ENCODE data around the gene CCDC157.

CCDC157 gene

DNA sequence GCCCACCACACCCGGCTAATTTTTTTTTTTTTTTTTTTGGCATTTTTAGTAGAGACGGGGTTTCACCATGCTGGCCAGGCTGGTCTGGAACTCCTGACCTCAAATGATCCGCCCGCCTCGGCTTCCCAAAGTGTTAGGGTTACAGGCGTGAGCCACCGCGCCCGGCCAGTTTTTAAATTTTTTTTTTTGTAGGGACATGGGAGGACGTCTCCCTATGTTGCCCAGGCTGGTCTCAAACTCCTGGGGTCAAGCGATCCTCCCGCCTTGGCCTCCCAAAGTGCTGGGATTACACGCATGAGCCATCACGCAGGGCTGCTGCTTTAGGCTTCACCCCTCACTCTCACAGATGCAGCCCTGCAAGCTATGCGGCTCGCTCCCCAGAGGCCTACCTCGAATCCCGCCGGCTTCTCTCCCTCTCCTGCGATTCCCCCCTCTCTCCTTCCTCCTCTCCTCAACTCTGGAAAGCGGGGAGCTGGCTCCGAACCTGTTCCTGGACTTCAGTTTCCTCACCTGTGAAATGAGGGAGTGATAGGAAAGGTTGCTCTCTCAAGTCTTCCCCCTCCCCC is 926 bp downstream of the CCDC157 start:
- no peak for DNase-seq (ENCODE audit: low spot score)

DNA sequence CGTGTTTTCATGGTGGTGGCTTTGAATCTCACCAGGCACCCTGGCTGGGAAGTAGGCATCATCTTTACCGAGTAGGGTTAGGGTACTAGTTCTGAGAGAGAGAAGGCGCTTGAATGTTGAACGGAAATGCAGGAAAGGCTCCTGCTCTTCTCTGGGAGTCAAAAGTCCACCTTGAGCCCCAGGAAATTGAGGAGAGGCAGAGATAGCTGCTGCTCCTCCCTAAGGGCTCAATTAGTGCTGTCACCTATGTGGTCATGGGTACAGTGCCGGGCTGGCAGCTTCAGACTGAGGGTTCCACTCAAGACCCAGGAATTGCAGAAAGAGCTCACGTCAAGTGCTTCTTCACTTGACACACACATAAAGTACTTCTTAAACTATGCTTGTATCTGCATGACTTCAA is 1.7 kb downstream of the CCDC157 start:
- no peak for DNase-seq (ENCODE audit: low spot score)

DNA sequence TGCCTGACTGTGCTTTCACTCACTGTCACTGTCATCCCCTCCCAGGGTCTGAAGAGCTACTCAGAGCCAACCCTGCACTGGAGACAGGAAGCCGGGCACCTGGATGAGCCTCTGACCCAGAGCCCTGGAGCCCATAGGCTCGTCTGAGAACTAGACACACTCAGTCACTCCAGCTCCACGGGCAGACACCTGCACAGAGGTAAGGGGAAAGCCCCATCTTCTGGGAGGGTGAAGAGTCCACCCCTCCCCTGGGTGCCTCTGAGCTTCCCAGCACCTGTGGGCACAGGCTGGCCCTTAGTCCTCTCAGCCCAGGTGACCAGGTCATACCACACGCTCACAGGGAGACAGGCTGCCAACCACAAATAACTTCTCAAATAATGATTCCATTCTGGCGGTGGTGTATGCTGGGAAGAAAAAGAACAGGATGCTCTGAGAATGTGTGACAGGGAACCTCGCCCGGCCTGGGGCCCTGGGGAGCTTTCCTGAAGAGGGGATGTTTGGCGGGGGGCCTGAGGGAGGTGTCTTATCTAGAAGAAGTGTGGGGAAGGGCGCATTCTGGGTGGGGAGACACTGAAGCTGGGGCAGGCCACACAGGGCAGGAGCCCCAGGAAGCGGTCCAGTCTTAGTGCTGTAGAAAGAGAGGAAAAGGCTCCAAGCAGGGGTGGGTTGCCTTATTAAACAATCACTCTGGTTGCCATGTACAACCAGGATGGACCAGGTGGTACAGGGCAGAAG is 5.3 kb downstream of the CCDC157 start:
- DNase-seq (ENCODE audit: low spot score): no peak

DNA sequence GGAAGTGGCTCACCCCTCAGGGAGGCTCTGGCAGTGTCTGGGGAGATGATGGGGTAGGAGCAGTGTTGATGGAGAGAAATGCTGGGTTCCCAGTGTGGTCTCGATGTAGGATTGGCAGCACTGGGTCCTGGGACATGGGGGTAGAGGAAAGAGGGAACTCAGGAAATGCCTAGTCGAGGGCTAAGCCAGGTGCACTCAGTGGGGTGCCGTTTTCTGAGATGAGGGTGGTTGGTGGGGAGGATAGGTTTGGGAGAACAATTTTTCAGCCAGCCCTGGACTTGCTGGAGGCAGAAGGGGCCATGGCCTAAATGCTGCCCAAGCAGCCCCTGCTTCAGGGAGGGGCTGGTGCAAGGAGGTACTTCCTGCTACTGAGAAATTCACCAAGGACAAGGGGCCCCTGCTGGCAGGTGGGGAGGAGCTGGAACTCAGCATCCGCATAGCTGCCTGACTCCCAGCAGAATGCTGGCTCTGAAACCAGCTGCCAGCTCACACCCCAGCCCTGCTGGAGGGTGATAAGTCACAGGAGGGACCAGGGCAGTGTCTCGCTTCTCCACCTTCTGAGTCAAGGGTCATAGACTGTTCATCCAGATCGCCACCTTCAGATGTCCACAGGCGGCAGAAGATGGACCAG is 6.0 kb downstream of the CCDC157 start:
- no peak for DNase-seq (ENCODE audit: low spot score)

DNA sequence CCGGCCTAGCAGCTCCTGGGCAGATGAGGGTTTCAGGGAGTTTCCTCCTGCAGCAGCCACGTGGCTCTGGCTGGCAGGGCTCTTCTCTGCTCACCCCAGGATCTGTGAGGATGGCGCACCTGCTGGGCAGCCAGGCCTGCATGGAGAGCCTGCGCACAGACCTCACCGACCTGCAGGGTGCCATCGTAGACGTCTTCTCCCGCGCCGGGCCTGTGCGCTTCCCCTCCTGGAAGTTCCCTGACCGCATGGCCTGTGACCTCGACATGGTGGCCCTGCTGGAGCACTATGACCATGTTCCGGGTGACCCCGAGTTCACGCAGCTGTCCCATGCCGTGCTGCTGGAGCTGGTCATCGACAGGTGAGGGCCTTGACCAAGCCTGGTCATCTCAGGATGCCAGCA is 9.1 kb downstream of the CCDC157 start:
- no peak for DNase-seq (ENCODE audit: low spot score)

DNA sequence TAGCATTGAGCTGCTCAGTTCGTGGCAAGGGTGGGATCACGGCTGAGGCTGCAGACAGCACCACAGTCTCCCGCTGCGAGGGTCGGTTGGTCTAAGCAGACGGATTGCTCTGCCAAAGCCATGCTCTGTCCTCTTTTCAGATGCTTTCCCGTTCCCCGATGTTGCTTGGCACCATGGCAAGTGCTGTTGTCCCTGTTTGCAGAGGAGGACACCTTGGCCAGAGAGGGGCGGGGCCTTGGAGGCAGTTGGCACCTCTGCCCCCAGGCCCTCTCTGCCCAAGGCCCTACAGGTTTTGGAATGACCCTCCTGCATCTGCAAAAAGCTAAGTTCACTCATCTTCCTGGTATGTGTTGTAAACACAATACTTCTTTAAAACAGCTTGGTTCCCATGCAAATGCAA is 11.6 kb downstream of the CCDC157 start:
- no peak for DNase-seq (ENCODE audit: low spot score)

DNA sequence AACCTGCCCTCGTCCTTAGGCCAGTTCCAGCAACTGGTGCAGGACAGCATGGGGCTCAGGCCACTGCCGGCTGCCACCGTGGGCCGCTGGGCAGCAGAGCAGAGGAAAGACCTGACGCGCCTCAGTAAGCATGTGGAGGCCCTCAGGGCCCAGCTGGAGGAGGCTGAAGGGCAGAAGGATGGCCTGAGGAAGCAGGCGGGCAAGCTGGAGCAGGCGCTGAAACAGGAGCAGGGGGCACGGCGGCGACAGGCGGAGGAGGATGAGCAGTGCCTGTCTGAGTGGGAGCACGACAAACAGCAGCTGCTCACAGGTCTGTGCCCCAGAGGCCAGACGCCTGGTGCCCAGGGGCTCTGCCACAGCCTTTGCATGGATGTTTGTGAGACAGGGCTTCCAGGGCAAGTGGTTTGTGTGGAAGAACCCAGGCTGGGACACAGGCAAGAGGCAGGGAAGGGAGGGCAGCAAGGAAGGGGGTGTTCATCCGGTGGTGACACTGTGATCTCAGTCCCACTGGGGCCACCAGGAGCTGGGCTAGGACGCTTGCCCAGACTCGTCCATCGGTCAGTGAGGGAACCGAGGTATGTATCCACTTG is 13.9 kb downstream of the CCDC157 start:
- no peak for DNase-seq (ENCODE audit: low spot score)

DNA sequence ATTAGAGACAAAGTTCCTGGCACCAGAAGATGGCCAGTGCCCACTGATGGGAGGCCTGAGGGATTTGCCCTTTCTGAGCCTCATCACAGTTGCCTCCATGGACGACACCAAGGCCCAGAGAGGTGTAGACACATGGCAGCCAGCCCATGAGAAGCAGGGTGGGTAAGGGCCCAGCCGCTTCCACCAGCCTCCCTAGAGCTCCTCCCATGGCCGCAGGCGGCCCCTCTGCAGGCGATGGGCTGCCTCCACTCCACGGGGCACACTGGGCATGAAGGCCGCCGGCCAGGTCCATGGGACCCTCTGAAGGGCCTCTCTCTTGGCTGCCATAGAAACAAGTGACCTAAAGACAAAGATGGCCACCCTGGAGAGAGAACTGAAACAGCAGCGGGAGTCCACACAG is 14.5 kb downstream of the CCDC157 start:
- DNase-seq (ENCODE audit: low spot score): no peak

DNA sequence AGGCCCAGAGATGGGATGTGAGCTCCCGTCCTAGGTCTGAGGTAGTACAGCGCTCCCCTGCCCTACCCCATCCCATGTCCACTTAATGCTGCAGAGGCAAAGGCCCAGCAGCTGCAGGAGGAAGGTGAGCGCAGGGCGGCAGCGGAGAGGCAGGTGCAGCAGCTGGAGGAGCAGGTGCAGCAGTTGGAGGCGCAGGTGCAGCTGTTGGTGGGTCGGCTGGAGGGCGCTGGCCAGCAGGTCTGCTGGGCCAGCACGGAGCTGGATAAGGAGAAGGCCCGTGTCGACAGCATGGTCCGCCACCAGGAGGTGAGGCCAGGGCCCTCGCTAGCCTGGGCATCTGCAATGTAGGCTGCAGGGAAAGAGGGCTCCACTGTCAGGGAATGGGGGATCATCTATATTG is 15.2 kb downstream of the CCDC157 start:
- DNase-seq (ENCODE audit: low spot score): no peak

DNA sequence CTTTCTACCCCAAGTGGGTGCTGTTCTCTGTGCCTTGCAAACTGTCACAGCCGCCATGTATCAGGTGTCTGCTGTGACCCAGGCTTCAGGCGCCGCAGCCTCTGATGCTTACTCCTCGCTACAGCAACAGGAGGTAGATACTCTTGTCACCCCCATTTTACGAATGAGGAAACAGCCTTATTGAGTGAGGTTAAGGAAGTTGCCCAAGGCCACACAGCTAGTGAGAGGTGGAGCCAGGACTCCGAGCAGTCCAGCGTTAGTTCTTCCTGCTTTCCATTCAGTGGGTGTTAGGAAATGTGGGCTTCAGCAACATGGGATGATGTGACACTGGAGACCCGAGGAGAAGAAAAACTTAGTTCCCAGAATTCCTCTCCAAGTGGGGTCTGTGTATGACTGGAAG is 16.1 kb downstream of the CCDC157 start:
- no peak for DNase-seq (ENCODE audit: low spot score)

DNA sequence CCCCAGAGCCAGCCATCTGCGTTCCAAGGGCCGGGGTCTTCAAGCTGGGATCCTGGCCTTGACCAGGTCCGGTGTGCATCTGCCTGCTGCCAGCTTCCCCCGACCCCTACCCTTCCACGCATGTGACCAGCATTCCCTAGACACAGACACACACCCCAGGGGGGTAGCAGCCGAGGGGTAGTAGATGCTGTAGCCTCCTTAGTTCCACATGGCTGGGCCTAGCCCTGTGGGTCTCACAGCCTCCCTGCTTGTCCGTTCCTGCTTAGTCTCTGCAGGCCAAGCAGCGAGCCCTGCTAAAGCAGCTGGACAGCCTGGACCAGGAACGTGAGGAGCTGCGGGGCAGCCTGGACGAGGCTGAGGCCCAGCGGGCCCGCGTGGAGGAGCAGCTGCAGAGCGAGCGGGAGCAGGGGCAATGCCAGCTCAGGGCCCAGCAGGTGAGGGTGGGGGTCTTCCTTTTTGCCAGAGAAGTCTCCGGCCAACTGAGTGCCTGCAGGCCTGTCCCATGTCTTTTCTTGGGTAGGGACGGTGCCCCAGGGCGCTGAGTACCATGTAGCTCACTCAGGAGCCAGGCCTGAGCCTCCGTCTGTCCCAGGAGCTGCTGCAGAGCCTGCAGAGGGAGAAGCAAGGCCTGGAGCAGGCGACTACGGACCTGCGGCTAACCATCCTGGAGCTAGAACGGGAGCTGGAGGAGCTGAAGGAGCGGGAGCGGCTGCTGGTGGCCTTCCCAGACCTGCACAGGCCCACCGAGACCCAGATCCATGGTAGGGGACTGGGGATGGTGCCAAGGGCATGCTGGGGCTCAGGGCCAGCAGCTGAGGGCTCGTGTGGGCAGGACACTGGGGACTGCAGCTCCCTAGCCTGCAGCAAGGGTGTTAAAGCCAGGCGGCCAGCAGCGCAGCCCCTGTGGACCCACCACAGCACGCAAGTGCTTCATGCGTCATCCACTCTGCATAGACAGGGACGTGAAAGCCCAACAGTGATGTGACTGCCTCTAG is 16.8 kb downstream of the CCDC157 start:
- DNase-seq (ENCODE audit: low spot score): no peak

DNA sequence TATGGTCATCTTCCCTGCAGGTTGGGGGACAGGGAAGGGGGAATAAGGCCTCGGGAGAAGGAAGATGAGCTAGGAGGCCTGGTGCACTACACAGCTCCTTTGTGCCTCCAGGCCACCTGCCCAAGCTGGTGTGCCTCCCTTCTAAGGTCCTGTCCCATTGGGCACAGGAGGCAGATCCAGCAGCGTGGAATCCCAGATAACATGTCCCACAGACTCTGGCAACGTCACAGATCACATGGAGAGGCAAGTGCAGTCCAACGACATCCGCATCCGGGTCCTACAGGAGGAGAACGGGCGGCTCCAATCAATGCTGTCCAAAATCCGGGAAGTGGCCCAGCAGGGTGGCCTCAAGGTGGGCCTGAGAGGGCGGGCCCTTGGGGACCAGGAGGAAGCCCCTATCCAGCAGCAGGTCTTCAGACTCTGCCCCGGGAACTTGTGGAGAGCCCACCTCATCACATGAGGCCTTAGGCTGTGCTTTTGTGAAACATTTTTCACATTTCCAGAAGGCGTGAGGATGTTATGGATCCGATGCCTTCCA is 18.6 kb downstream of the CCDC157 start:
- DNase-seq (ENCODE audit: low spot score): no peak

DNA sequence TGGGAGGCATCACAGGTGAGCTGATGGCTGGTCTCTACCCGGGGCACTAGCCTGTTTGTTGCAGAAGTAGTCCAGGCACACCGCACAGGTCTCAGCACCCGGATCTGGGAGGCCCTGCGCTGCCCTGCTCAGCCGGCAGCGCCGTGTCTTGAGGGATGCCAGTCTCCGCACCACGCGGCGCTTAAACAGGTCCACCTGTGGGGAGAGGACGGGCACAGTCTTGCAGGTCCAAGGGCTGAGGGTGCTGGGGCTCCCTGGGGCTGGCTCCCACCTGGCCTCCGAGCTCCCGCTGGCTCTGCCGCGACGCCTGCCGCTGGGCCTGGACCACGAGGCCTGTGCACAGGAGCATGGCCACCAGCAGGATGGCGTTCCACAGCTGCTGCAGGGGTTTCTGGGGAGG is 23.2 kb downstream of the CCDC157 start:
- DNase-seq (ENCODE audit: low spot score): no peak

DNA sequence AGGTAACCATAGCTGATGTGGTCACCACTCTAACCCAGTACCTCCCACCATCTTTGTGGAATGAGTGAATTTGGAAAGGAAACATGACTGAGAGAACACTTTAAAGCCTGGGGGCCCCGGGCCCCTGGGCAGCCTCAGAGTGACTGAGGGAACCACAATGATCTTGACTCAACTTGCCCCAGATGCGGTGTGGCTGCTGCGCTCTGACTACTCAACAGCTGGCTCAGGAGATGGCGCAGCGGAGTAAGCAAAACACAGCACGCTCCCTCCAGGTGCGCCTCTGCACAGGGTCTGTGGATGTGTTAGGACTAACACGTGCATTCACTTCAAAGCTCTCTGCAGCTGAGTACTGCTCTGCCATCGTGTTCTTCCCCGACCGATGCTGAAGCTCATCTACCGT is 24.5 kb downstream of the CCDC157 start:
- DNase-seq (ENCODE audit: low spot score): peak; percentile 6

DNA sequence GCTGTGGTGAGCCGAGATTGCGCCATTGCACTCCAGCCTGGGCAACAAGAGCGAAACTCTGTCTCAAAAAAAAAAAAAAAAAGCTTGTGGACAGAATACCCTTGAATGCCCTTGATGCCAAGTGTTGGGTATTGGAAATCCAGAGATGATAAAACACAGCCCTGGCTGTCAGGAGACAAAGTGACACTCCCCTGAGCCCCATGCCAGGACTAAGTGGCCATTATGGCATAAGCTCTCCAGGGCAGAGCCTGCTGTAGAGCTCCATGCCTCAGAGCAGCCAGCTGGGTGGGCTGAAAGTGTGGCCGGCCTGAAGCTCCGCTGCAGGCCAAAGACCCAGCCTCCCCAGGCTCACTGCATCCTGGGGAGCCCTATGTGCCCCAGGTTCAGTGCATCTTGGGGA is 25.5 kb downstream of the CCDC157 start:
- DNase-seq (ENCODE audit: low spot score): no peak

DNA sequence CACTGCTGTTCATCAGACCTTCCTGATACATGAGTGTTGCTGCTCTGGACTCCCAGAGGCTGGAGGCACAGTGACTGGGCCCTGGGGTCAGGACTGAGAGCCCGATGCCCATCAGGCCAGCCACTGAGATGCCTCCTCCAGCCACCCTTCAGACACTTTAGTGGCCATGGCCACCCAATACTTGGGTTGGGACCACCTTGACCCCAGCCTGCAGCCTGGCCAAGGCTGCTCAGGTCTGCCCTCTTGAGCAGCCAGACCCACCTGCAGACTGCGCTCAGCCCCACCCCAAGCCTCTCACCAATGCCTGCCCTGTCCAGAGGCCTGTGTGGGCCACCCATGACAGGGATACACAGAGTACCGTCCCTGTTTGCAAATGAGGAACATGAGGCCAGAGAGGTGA is 26.3 kb downstream of the CCDC157 start:
- no peak for DNase-seq (ENCODE audit: low spot score)

DNA sequence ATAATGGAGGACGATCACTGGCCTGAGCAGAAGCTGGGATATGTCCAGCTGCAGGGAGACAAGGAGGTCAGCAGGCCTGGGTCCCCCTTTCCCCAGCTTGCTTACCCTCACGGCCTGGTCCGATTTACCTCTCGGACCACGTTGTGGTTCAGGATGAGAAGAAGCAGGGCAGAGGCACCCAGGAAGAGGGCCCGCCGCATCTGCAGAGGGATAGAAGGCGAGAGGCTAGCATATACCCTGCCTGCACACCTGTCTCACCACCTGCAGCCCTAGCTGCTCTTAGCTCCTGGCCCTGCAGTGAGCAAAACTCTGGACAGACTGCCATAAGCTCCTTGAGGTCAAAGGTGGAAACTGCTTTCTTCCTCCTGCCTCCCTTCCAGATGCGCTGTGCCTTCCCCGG is 29.1 kb downstream of the CCDC157 start:
- no peak for DNase-seq (ENCODE audit: low spot score)

DNA sequence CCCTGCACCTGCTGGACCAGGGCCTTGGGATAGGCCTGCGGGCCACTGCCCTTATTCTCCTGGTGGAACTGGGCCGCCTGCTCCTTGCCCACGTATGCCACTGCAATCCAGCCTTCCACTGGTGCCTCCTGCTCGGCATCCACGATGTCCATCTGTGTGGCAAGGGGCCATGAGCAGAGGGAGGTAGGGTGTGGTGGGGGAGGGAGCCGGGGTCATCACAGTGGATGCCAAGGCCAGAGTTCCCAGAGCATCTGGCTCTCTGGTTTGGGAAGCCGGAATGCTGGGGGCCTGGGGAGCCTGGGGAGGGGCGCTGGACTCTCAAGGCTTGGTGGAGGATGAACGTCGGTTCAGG is 29.8 kb downstream of the CCDC157 start:
- DNase-seq (ENCODE audit: low spot score): no peak

DNA sequence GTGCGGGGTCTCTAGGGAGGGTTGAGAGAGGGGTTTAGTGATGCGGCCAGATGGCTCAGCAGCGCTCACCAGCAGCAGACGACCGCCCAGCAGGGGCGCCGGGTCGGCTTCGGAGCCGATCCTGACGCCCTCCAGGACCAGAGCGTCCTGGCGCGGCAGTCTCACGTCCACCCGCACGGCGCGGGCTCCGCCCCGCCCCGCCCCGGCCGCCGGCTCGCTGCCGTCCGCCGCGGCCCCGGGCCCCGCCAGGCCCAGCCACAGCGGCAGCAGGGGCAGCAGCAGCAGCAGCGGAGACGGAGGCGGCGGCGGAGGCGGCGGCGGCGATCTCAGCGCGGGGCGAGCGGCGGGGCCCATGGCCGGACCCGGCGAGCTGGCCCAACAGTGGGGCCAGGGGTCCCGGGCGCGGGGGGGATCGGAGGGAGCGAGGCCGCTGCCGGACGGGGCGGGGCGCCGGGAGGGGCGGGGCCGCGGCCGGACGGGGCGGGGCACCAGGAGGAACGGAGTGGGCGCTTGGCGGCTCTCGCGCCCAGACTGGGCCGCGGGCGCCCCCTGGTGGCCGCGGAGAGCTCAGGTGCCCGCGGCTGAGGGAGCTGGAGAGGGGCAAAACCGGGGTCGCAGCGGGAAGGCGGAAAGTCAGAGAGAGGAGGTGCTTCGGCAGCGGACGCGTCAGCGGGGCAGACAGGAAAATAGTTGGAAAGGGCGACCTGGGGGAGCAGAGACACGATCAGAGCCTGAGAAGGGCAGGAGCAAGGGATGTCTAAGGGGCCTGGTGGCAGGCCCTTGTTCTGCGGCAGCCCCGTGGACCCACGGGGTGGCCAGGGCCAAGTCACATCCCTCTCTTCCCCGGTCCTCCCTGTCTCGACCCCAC is 30.4 kb downstream of the CCDC157 start, which contains the start of gene RNF215:
Gene RNF215, minus strand, starts transcription at position 452 of the 868 bp plus-strand sequence. Its CDS starts 98 bp downstream, at position 354.
- DNase-seq (ENCODE audit: low spot score): peak; percentile 82

DNA sequence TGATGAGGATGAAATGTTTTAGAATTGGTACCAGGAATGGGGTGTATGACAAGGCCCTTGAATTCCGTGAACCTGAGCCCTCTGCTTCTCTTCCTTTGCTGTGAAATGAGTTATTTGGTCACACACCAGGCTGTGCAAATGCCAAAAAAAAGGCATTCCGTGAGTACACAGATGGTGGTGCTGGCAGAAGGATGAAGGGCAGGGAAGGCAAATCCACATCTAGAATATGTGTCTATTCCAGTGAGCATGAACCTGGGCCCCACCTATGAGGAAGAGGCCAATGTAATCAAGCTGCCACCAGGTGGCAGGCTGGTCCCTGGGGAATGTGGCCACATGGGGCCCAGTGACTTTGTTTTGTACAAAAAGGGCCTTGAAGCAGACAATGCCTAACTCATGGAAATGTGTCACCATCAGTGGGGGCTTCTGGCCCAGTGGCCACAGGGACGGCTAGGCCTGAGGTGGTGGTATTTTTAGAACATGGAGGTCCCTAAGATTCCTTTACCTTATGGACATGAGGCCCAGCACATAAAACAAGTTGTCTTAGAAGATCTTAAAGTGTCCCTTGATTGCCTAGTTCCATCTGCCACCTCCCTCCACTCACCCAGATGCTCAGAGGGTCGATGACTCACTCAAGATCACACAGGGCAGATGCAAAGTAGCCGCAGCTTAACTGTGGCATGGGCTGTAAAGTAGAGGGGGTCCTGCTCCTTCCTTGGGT is 34.3 kb downstream of the CCDC157 start:
- DNase-seq (ENCODE audit: low spot score): peak; percentile 72
